HepG2 (cell line): ENCODE data around the gene DNAL4. TPM values are rescaled to one million over a fixed set of nuclear protein-coding genes. Genes with fewer than 3 reads are reported as not detected.

Experiments
- ATAC-seq: fragments of 200-7000 bp; cut with Tn5 transposase; 3 replicates; pipeline ENCODE4 v1.9.1; 2020; ENCODE audit warnings: mild to moderate bottlenecking, moderate library complexity
- BruUV-seq: library from RNA; stranded (reverse); fragments of 400-500 nt; replicated peaks from 2 replicates; lab custom pipeline; 2021; lab: Mats Ljungman, UMichigan
- CTCF ChIA-PET: fragments of 300-600 bp; formaldehyde crosslinking; extraction: SDS; loops from one replicate; lab custom pipeline; 2021; ENCODE audit warnings: low total read pairs, inconsistent platforms, low intra/inter-chr PET ratio; lab: Yijun Ruan, JAX
- POLR2A ChIA-PET: fragments of 350-600 bp; sonication (Branson Sonifier 250); formaldehyde crosslinking; loops from one replicate; lab custom pipeline; 2020; ENCODE audit warnings: antibody characterized with exemption, inconsistent platforms; lab: Yijun Ruan, JAX
- DNase-seq: peaks from one replicate; pipeline ENCODE4 v3.0.0-alpha.2; 2015; ENCODE audit warnings: low spot score
- FAIRE-seq: peaks from 3 replicates; lab custom pipeline; 2011; peaks lifted over from hg19 to GRCh38; lab: Jason Lieb, UNC
- H2AFZ ChIP-seq: one replicate; pipeline ENCODE4 v1.6.1; 2011; ENCODE audit warnings: low read length, inconsistent platforms
- H3K27ac ChIP-seq: fragments of 300-600 bp; 3 replicates; pipeline ENCODE4 v1.8.0; 2011; ENCODE audit warnings: mixed run types, mild to moderate bottlenecking, mixed read lengths, low read length, inconsistent platforms; ENCODE audit not compliant: insufficient read depth; ENCODE audit errors: extremely low read length
- H3K27me3 ChIP-seq, 2 experiments: fragments of 200-600 bp in 1 of 2; 2 replicates in 1 of 2; 3 replicates in 1 of 2; pipeline versions ENCODE4 v1.6.0 to v1.8.0; 2011; ENCODE audit warnings: low read length in 2 of 2, mild to moderate bottlenecking in 2 of 2, moderate library complexity in 2 of 2, inconsistent platforms in 1 of 2; ENCODE audit not compliant: insufficient read depth in 2 of 2, control insufficient read depth in 1 of 2
- H3K36me3 ChIP-seq, 2 experiments: fragments of 200-600 bp in 1 of 2; replicated peaks in 1 of 2; 2 replicates in 1 of 2; 3 replicates in 1 of 2; pipeline versions ENCODE4 v1.5.1 to v1.8.0; 2011; ENCODE audit warnings: low read length in 2 of 2, inconsistent platforms in 1 of 2; ENCODE audit not compliant: insufficient read depth in 2 of 2, control insufficient read depth in 1 of 2
- H3K4me1 ChIP-seq: 2 replicates; pipeline ENCODE4 v1.5.1; 2012; ENCODE audit warnings: low read length, inconsistent platforms; ENCODE audit not compliant: insufficient read depth
- H3K4me2 ChIP-seq: 2 replicates; pipeline ENCODE4 v1.6.0; 2011; ENCODE audit warnings: low read depth, low read length, inconsistent platforms
- H3K4me3 ChIP-seq, 3 experiments: fragments of 200-600 bp in 1 of 3; sonication (generic), shearing (Covaris generic) in 1 of 3; replicated peaks in 1 of 3; 2 replicates each; pipeline ENCODE4 v1.5.1; 2011 to 2016; ENCODE audit warnings: low read length in 3 of 3, inconsistent platforms in 2 of 3, low read depth in 2 of 3, mild to moderate bottlenecking in 2 of 3, control low read depth in 1 of 3, mixed read lengths in 1 of 3; ENCODE audit not compliant: insufficient read depth in 1 of 3
- H3K79me2 ChIP-seq: one replicate; pipeline ENCODE4 v1.6.1; 2011; ENCODE audit warnings: low read length, inconsistent platforms; ENCODE audit not compliant: insufficient read depth
- H3K9ac ChIP-seq: 2 replicates; pipeline ENCODE4 v1.6.0; 2011; ENCODE audit warnings: mild to moderate bottlenecking, low read depth, low read length, inconsistent platforms; ENCODE audit not compliant: insufficient read depth
- H3K9me3 ChIP-seq: 2 replicates; pipeline ENCODE4 v1.5.1; 2012; ENCODE audit warnings: mild to moderate bottlenecking, low read length
- H4K20me1 ChIP-seq: 2 replicates; pipeline ENCODE4 v1.6.0; 2011; ENCODE audit warnings: inconsistent platforms, mild to moderate bottlenecking, low read length, moderate library complexity; ENCODE audit not compliant: insufficient read depth
- MED8 ChIP-seq: sonication (generic); formaldehyde crosslinking; IDR thresholded peaks from 2 replicates; pipeline ENCODE4 v1.8.1; 2023; ENCODE audit warnings: mild to moderate bottlenecking, missing genetic modification reagents; ENCODE audit not compliant: insufficient replicate concordance
- POLR2A ChIP-seq, 2 experiments: IDR thresholded peaks; 2 replicates each; pipeline ENCODE4 v1.6.1; 2011; ENCODE audit warnings: low read depth in 2 of 2, low read length in 2 of 2, mild to moderate bottlenecking in 1 of 2, moderate library complexity in 1 of 2; ENCODE audit not compliant: insufficient read depth in 1 of 2
- TRIM24 ChIP-seq: sonication (generic); formaldehyde crosslinking; IDR thresholded peaks from 2 replicates; pipeline ENCODE4 v1.8.0; 2022; ENCODE audit warnings: mild to moderate bottlenecking, missing genetic modification reagents
- ZNF264 ChIP-seq: sonication (generic); formaldehyde crosslinking; IDR thresholded peaks from 2 replicates; pipeline ENCODE4 v1.4.0; 2020; ENCODE audit warnings: missing genetic modification reagents
- ZNF282 ChIP-seq: fragments of 450-650 bp; IDR thresholded peaks from 2 replicates; pipeline ENCODE4 v1.6.1; 2018; ENCODE audit not compliant: partially characterized antibody
- ZNF33A ChIP-seq: sonication (generic); formaldehyde crosslinking; IDR thresholded peaks from 2 replicates; pipeline ENCODE4 v1.5.1; 2020; ENCODE audit warnings: missing genetic modification reagents, mild to moderate bottlenecking, moderate library complexity, borderline replicate concordance
- ZNF484 ChIP-seq: sonication (generic); formaldehyde crosslinking; IDR thresholded peaks from 2 replicates; pipeline ENCODE4 v1.5.1; 2020; ENCODE audit warnings: mild to moderate bottlenecking, low read depth, missing genetic modification reagents, borderline replicate concordance
- WGBS: methylation state at CpG from one replicate; pipeline ENCODE4 v1.1.6; 2017; ENCODE audit warnings: low lambda C conversion rate; 5-methylcytosine and 5-hydroxymethylcytosine counted together
- in situ Hi-C: cut with HindIII; loops from 2 replicates; pipeline ENCODE4 v1.10.0; 2017; ENCODE audit warnings: low pct_unique_long_range_greater_than_20kb; ENCODE audit not compliant: extremely low pct_ligation_motif_present
- intact Hi-C: fragments of 100-400 bp; cut with micrococcal nuclease; formaldehyde crosslinking; loops from one replicate; pipeline ENCODE4 v1.10.0; 2022; ENCODE audit not compliant: unreplicated experiment
- polyA plus RNA-seq, 8 experiments: library from polyadenylated mRNA; depleted of rRNA in 3 of 8; stranded (reverse) in 7 of 8; unstranded in 1 of 8; fragments of >200 nt; fragmentation: Illumina TruSeq in 4 of 8; extraction: Trizol in 4 of 8; gene quantifications; 2 replicates each; pipeline versions ENCODE4 v1.2.1 to v1.2.3, GENCODE V29; 2011 to 2016; ENCODE audit warnings: low read depth in 4 of 8, missing spikeins in 1 of 8, mixed read lengths in 1 of 8; ENCODE audit not compliant: insufficient read depth in 1 of 8
- total RNA-seq, 5 experiments: library from RNA; depleted of rRNA; stranded (reverse); fragments of >200 nt; fragmentation: Illumina TruSeq; extraction: Trizol; gene quantifications; 2 replicates each; pipeline ENCODE4 v1.2.3, GENCODE V29; 2016; ENCODE audit warnings: low read depth in 1 of 5
- TF ChIP-seq, protein P1 (sequence below): sonication (generic); formaldehyde crosslinking; IDR thresholded peaks from 2 replicates; pipeline ENCODE4 v1.5.1; 2020; ENCODE audit warnings: mild to moderate bottlenecking, missing genetic modification reagents, moderate library complexity
- TF ChIP-seq, protein P2 (sequence below): IDR thresholded peaks from 2 replicates; pipeline ENCODE4 v1.6.1; 2016; ENCODE audit warnings: mild to moderate bottlenecking
- TF ChIP-seq, protein P3 (sequence below): sonication (generic); formaldehyde crosslinking; IDR thresholded peaks from 2 replicates; pipeline ENCODE4 v1.4.0; 2020; ENCODE audit warnings: missing genetic modification reagents, borderline replicate concordance
- TF ChIP-seq, protein P4 (sequence below): sonication (generic); formaldehyde crosslinking; IDR thresholded peaks from 2 replicates; pipeline ENCODE4 v1.4.0; 2020; ENCODE audit warnings: missing genetic modification reagents, mild to moderate bottlenecking, borderline replicate concordance

Gene DNAL4
- total and polyA plus RNA-seq, 2 of the 13 experiments (the other 11 are each of a cell fraction or from before 2014, with no cell fraction given) = 8.0 to 10.7 TPM

DNA sequence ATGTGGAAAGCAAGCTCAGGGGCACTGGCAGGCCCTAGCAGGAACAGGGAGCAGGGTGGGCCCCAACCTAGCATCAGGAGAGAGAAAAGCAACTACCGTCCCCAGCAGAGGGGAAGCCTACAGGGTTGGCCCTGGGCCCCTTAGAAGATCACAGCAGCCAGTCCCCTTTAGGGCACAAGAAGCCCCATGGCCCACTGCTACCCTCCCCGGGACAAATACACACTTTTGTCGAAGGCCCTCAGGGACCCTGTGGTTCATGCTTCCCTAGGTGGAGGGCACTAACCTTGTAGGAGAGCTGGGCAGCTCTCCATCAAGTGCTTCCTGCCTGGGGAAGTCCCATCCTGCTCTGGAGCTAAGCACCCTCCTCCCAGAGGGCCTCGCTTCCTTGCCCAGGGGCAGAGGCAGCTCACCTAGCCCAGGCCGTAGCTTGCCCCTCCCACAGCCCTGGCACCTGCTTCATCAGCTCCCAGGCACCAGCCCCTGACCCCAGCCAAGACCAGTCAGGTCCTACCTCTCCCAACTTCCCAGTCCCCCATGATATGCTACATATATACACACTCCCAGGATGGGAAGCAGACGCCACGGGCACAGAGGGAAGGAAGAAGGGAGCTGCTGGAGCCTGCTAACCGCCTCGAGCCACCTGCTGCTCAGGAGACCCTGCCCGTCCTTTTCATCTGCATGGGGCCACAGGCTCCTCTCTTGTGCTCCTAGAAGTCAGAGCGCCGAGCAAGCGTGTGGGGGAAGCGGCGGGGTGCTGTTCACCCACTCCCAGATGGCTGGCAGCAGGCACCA is 58.3 kb downstream of the DNAL4 start:
- intact Hi-C loops = no loop called here
- in situ Hi-C loops = no loop called here
- no peaks in the 10 kb centered on the region; a peak in 1 of 5 replicates for H3K27me3 ChIP-seq
- no peak overlapping the region for H3K4me2 ChIP-seq
- ChIA-PET POLR2A (interaction anchor here (0.9 to 1.5 kb wide), 4 partner anchors 11 to 30 kb away, joined by 3 to 4 read pairs (median 3); no protein-coding TSS in a partner anchor), CTCF (no interaction called here)
- peaks cover 11% of the 10 kb centered on the region for H3K4me1 ChIP-seq
- no peak overlapping the region for H3K9ac ChIP-seq
- WGBS = 100% methylated on average over 5 of the region's 15 CpGs
- no peak for ATAC-seq
- no peak for FAIRE-seq
- H3K9me3 ChIP-seq = no peaks in the 10 kb centered on the region
- H2AFZ ChIP-seq = no peak overlapping the region
- DNase-seq = no peak
- no TSS peak for BruUV-seq
- no peak overlapping the region for H3K4me3 ChIP-seq
- H4K20me1 ChIP-seq = peaks cover 11% of the 10 kb centered on the region; the same call in 1 of the 2 replicates
- H3K79me2 ChIP-seq = no peaks in the 10 kb centered on the region
- peaks cover 36 to 56% of the 10 kb centered on the region in 2 experiments for H3K36me3 ChIP-seq
- H3K27ac ChIP-seq = no peak overlapping the region
- TF ChIP-seq MED8 (CRISPR knock-in tag) (no peak), ZNF282 (no peak), ZNF264 (CRISPR knock-in tag) (no peak), TRIM24 (CRISPR knock-in tag) (no peak), ZNF33A (no peak), ZNF484 (CRISPR knock-in tag) (no peak), POLR2A (IDR thresholded peaks at IDR 0.05; ENCODE audit: insufficient read depth in 1 of 2, low read depth in 2 of 2, low read length in 2 of 2) (peak; percentile 13 to 29; a peak in 3 of 4 replicates)
- TF ChIP-seq, protein P1, sequence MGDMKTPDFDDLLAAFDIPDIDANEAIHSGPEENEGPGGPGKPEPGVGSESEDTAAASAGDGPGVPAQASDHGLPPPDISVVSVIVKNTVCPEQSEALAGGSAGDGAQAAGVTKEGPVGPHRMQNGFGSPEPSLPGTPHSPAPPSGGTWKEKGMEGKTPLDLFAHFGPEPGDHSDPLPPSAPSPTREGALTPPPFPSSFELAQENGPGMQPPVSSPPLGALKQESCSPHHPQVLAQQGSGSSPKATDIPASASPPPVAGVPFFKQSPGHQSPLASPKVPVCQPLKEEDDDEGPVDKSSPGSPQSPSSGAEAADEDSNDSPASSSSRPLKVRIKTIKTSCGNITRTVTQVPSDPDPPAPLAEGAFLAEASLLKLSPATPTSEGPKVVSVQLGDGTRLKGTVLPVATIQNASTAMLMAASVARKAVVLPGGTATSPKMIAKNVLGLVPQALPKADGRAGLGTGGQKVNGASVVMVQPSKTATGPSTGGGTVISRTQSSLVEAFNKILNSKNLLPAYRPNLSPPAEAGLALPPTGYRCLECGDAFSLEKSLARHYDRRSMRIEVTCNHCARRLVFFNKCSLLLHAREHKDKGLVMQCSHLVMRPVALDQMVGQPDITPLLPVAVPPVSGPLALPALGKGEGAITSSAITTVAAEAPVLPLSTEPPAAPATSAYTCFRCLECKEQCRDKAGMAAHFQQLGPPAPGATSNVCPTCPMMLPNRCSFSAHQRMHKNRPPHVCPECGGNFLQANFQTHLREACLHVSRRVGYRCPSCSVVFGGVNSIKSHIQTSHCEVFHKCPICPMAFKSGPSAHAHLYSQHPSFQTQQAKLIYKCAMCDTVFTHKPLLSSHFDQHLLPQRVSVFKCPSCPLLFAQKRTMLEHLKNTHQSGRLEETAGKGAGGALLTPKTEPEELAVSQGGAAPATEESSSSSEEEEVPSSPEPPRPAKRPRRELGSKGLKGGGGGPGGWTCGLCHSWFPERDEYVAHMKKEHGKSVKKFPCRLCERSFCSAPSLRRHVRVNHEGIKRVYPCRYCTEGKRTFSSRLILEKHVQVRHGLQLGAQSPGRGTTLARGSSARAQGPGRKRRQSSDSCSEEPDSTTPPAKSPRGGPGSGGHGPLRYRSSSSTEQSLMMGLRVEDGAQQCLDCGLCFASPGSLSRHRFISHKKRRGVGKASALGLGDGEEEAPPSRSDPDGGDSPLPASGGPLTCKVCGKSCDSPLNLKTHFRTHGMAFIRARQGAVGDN (CRISPR knock-in tag) = peak; percentile 23; the same call in 1 of the 2 replicates
- TF ChIP-seq, protein P2, sequence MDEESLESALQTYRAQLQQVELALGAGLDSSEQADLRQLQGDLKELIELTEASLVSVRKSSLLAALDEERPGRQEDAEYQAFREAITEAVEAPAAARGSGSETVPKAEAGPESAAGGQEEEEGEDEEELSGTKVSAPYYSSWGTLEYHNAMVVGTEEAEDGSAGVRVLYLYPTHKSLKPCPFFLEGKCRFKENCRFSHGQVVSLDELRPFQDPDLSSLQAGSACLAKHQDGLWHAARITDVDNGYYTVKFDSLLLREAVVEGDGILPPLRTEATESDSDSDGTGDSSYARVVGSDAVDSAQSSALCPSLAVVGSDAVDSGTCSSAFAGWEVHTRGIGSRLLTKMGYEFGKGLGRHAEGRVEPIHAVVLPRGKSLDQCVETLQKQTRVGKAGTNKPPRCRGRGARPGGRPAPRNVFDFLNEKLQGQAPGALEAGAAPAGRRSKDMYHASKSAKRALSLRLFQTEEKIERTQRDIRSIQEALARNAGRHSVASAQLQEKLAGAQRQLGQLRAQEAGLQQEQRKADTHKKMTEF (CRISPR knock-in tag) = no peak
- TF ChIP-seq, protein P3, sequence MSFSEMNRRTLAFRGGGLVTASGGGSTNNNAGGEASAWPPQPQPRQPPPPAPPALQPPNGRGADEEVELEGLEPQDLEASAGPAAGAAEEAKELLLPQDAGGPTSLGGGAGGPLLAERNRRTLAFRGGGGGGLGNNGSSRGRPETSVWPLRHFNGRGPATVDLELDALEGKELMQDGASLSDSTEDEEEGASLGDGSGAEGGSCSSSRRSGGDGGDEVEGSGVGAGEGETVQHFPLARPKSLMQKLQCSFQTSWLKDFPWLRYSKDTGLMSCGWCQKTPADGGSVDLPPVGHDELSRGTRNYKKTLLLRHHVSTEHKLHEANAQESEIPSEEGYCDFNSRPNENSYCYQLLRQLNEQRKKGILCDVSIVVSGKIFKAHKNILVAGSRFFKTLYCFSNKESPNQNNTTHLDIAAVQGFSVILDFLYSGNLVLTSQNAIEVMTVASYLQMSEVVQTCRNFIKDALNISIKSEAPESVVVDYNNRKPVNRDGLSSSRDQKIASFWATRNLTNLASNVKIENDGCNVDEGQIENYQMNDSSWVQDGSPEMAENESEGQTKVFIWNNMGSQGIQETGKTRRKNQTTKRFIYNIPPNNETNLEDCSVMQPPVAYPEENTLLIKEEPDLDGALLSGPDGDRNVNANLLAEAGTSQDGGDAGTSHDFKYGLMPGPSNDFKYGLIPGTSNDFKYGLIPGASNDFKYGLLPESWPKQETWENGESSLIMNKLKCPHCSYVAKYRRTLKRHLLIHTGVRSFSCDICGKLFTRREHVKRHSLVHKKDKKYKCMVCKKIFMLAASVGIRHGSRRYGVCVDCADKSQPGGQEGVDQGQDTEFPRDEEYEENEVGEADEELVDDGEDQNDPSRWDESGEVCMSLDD = no peak
- TF ChIP-seq, protein P4, sequence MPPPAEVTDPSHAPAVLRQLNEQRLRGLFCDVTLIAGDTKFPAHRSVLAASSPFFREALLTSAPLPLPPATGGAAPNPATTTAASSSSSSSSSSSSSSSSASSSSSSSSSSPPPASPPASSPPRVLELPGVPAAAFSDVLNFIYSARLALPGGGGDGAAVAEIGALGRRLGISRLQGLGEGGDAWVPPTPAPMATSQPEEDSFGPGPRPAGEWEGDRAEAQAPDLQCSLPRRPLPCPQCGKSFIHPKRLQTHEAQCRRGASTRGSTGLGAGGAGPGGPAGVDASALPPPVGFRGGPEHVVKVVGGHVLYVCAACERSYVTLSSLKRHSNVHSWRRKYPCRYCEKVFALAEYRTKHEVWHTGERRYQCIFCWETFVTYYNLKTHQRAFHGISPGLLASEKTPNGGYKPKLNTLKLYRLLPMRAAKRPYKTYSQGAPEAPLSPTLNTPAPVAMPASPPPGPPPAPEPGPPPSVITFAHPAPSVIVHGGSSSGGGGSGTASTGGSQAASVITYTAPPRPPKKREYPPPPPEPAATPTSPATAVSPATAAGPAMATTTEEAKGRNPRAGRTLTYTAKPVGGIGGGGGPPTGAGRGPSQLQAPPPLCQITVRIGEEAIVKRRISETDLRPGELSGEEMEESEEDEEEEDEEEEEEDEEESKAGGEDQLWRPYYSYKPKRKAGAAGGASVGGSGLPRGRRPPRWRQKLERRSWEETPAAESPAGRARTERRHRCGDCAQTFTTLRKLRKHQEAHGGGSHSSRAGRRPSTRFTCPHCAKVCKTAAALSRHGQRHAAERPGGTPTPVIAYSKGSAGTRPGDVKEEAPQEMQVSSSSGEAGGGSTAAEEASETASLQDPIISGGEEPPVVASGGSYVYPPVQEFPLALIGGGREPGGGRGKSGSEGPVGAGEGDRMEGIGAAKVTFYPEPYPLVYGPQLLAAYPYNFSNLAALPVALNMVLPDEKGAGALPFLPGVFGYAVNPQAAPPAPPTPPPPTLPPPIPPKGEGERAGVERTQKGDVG (CRISPR knock-in tag) = no peak
